GM12878 (cell line): ENCODE results near the gene MYRF. TPM values are rescaled to one million over a fixed set of nuclear protein-coding genes. Genes with fewer than 3 reads are reported as not detected.

ENCODE experiments used
- ATAC-seq: fragments of 200-7000 bp; cut with Tn5 transposase; 3 replicates; pipeline ENCODE4 v1.9.1; 2020; ENCODE audit warnings: mild to moderate bottlenecking, moderate library complexity
- BruUV-seq: library from RNA; stranded (reverse); fragments of 400-500 nt; replicated peaks from 2 replicates; lab custom pipeline; 2021; lab: Mats Ljungman, UMichigan
- CTCF ChIA-PET: fragments of 300-600 bp; sonication (Branson Sonifier 250); formaldehyde crosslinking; extraction: SDS; loops from one replicate; lab custom pipeline; 2021; ENCODE audit warnings: inconsistent platforms; lab: Yijun Ruan, JAX
- POLR2A ChIA-PET: fragments of 350-600 bp; formaldehyde crosslinking; extraction: SDS; loops from one replicate; lab custom pipeline; 2021; ENCODE audit warnings: inconsistent platforms; lab: Charles Lee
- RAD21 ChIA-PET: fragments of 300-600 bp; sonication (Branson Sonifier 250); formaldehyde crosslinking; loops from one replicate; lab custom pipeline; 2023; ENCODE audit warnings: antibody characterized with exemption; ENCODE audit not compliant: unreplicated experiment; lab: Charles Lee
- SMC1A ChIA-PET: fragments of 300-600 bp; sonication (Branson Sonifier 250); formaldehyde crosslinking; loops from one replicate; lab custom pipeline; 2023; ENCODE audit not compliant: unreplicated experiment, uncharacterized antibody; lab: Charles Lee
- DNase-seq: peaks from one replicate; pipeline ENCODE4 v3.0.0-alpha.2; 2011; ENCODE audit warnings: low read depth, low spot score
- FAIRE-seq: peaks from 3 replicates; lab custom pipeline; 2011; peaks lifted over from hg19 to GRCh38; lab: Jason Lieb, UNC
- H2AFZ ChIP-seq: 2 replicates; pipeline ENCODE4 v1.6.0; 2011; ENCODE audit warnings: low read depth, low read length, control low read depth; ENCODE audit not compliant: control insufficient read depth
- H3K27ac ChIP-seq: 2 replicates; pipeline ENCODE4 v1.5.1; 2011; ENCODE audit warnings: control low read depth; ENCODE audit not compliant: control insufficient read depth, insufficient read depth
- H3K27me3 ChIP-seq, 2 experiments: replicated peaks in 1 of 2; 2 replicates each; pipeline versions ENCODE4 v1.6.0 to v1.6.1; 2011; ENCODE audit warnings: low read length in 1 of 2; ENCODE audit not compliant: control insufficient read depth in 2 of 2, insufficient read depth in 2 of 2
- H3K36me3 ChIP-seq, 2 experiments: 2 replicates each; pipeline ENCODE4 v1.5.1; 2011; ENCODE audit warnings: low read length in 1 of 2; ENCODE audit not compliant: control insufficient read depth in 2 of 2, insufficient read depth in 2 of 2
- H3K4me1 ChIP-seq: 2 replicates; pipeline ENCODE4 v1.6.1; 2011; ENCODE audit warnings: mild to moderate bottlenecking, low read length, moderate library complexity, mixed read lengths; ENCODE audit not compliant: control insufficient read depth, insufficient read depth
- H3K4me2 ChIP-seq: 2 replicates; pipeline ENCODE4 v1.6.0; 2011; ENCODE audit warnings: control low read depth; ENCODE audit not compliant: control insufficient read depth, insufficient read depth
- H3K4me3 ChIP-seq: fragments of 200-600 bp; sonication (generic); 2 replicates; pipeline ENCODE4 v1.5.1; 2016
- H3K79me2 ChIP-seq: 2 replicates; pipeline ENCODE4 v1.6.0; 2011; ENCODE audit warnings: low read length; ENCODE audit not compliant: control insufficient read depth, insufficient read depth
- H3K9ac ChIP-seq: 2 replicates; pipeline ENCODE4 v1.8.0; 2011; ENCODE audit warnings: low read length, control low read depth, mixed read lengths; ENCODE audit not compliant: control insufficient read depth, insufficient read depth
- H3K9me3 ChIP-seq: replicated peaks from 3 replicates; pipeline ENCODE4 v1.5.1; 2011; ENCODE audit warnings: mild to moderate bottlenecking, low read length; ENCODE audit not compliant: control insufficient read depth, insufficient read depth
- H4K20me1 ChIP-seq: 2 replicates; pipeline ENCODE4 v1.6.0; 2011; ENCODE audit not compliant: control insufficient read depth, insufficient read depth
- BHLHE40 ChIP-seq, 2 experiments: fragments of 450-650 bp in 1 of 2; IDR thresholded peaks; 2 replicates each; pipeline ENCODE4 v1.6.1; 2011 to 2017; ENCODE audit warnings: low read depth in 2 of 2, borderline replicate concordance in 1 of 2, improper control_type of control experiment in 1 of 2, low read length in 1 of 2, mild to moderate bottlenecking in 1 of 2
- CBFB ChIP-seq: IDR thresholded peaks from 2 replicates; pipeline ENCODE4 v1.6.1; 2016; ENCODE audit warnings: antibody characterized with exemption, low read depth
- FOS ChIP-seq: IDR thresholded peaks from 3 replicates; pipeline ENCODE4 v1.6.1; 2011; ENCODE audit warnings: borderline replicate concordance; ENCODE audit not compliant: insufficient read length; ENCODE audit errors: extremely low read depth
- LARP7 ChIP-seq: fragments of 450-650 bp; IDR thresholded peaks from 2 replicates; pipeline ENCODE4 v1.6.1; 2017; ENCODE audit warnings: mild to moderate bottlenecking
- MYC ChIP-seq: IDR thresholded peaks from 2 replicates; pipeline ENCODE4 v1.6.1; 2011; ENCODE audit warnings: mild to moderate bottlenecking, low read length, moderate library complexity, inconsistent platforms; ENCODE audit not compliant: insufficient read depth, insufficient replicate concordance, insufficient read length, severe bottlenecking
- NFYB ChIP-seq: IDR thresholded peaks from 2 replicates; pipeline ENCODE4 v1.6.1; 2011; ENCODE audit warnings: low read depth, mild to moderate bottlenecking, low read length, improper control_type of control experiment, moderate library complexity; ENCODE audit not compliant: insufficient read depth
- RBBP5 ChIP-seq: fragments of 200-600 bp; sonication (generic); conservative IDR thresholded peaks from 2 replicates; pipeline ENCODE4 v1.6.1; 2016
- SREBF2 ChIP-seq: IDR thresholded peaks from 2 replicates; pipeline ENCODE4 v1.6.1; 2012; ENCODE audit warnings: mild to moderate bottlenecking, low read length
- STAT1 ChIP-seq: fragments of 450-650 bp; conservative IDR thresholded peaks from 2 replicates; pipeline ENCODE4 v1.6.1; 2014; ENCODE audit warnings: antibody characterized with exemption, mild to moderate bottlenecking
- TAF1 ChIP-seq: IDR thresholded peaks from 2 replicates; pipeline ENCODE4 v1.6.1; 2011; ENCODE audit warnings: mild to moderate bottlenecking, low read depth, low read length, borderline replicate concordance
- TCF12 ChIP-seq: IDR thresholded peaks from 2 replicates; pipeline ENCODE4 v1.6.1; 2011; ENCODE audit warnings: low read depth, mild to moderate bottlenecking, low read length
- ZNF207 ChIP-seq: fragments of 450-650 bp; IDR thresholded peaks from 2 replicates; pipeline ENCODE4 v1.6.1; 2014; ENCODE audit warnings: antibody characterized with exemption, mild to moderate bottlenecking, borderline replicate concordance
- ZNF687 ChIP-seq: fragments of 450-650 bp; IDR thresholded peaks from 2 replicates; pipeline ENCODE4 v1.6.1; 2017; ENCODE audit warnings: mild to moderate bottlenecking, moderate library complexity
- WGBS: methylation state at CpG from one replicate; pipeline ENCODE4 v1.1.6; 2016; ENCODE audit warnings: low lambda C conversion rate; ENCODE audit not compliant: insufficient replicate concordance, insufficient coverage; ENCODE audit errors: missing lambda C conversion rate; 5-methylcytosine and 5-hydroxymethylcytosine counted together
- in situ Hi-C: fragments of 300-500 bp; cut with MboI; formaldehyde crosslinking; loops from 9 replicates; pipeline ENCODE4 v1.14.3; 2018; ENCODE audit warnings: mixed read lengths
- intact Hi-C: fragments of 100-400 bp; cut with micrococcal nuclease; formaldehyde crosslinking; loops from one replicate; pipeline ENCODE4 v1.14.2; 2022; ENCODE audit not compliant: unreplicated experiment
- polyA plus RNA-seq, 11 experiments: library from polyadenylated mRNA; depleted of rRNA in 4 of 11; unstranded in 6 of 11; stranded (reverse) in 5 of 11; fragments of >200 nt; fragmentation: Nextera tagmentation in 4 of 11; fragmentation: Illumina TruSeq in 1 of 11; extraction: Ambion mirVana in 4 of 11; extraction: Trizol in 1 of 11; gene quantifications; 1 replicate in 1 of 11; 2 replicates in 10 of 11; pipeline versions ENCODE4 v1.2.1 to v1.2.3, GENCODE V29; 2011 to 2016; ENCODE audit warnings: inconsistent platforms in 2 of 11, missing spikeins in 2 of 11, low read depth in 1 of 11
- total RNA-seq, 4 experiments: library from RNA; depleted of rRNA in 3 of 4; stranded (reverse); fragments of >200 nt in 3 of 4; fragmentation: Illumina TruSeq in 1 of 4; extraction: Trizol in 1 of 4; gene quantifications; 2 replicates each; pipeline versions ENCODE4 v1.2.1 to v1.2.3, GENCODE V29; 2013 to 2021

The MYRF gene
- total and polyA plus RNA-seq, 10 of the 15 experiments (the other 5 are each of a cell fraction or from before 2014, with no cell fraction given) = 0.27 to 15.6 (median 0.89) TPM

GRCh38 chr11:61720597-61720996 is 31.8 kb upstream of the MYRF start:
- RAD21 ChIA-PET = no interaction called here
- Histone ChIP-seq H3K79me2 (no peaks in the 10 kb centered on the region), H3K4me3 (no peak overlapping the region), H2AFZ (no peak overlapping the region), H3K27ac (no peak overlapping the region), H3K4me2 (no peak overlapping the region), H3K36me3 (no peaks in the 10 kb centered on the region), H4K20me1 (no peaks in the 10 kb centered on the region), H3K9ac (no peak overlapping the region), H3K27me3 (peaks cover 0 to 3% of the 10 kb centered on the region in 2 experiments; a peak in 2 of 4 replicates), H3K9me3 (no peaks in the 10 kb centered on the region), H3K4me1 (no peaks in the 10 kb centered on the region)
- CTCF ChIA-PET = no interaction called here
- ATAC-seq = no peak
- SMC1A ChIA-PET = no interaction called here
- DNase-seq = no peak
- TF ChIP-seq ZNF687 = no peak
- TF ChIP-seq STAT1 = no peak
- no peak for TF ChIP-seq ZNF207
- TF ChIP-seq RBBP5 = no peak
- TF ChIP-seq FOS = no peak
- no peak for TF ChIP-seq NFYB
- no peak for TF ChIP-seq MYC
- no peak for TF ChIP-seq SREBF2
- no peak for TF ChIP-seq BHLHE40 (IDR thresholded peaks at IDR 0.05; ENCODE audit: borderline replicate concordance in 1 of 2, low read depth in 2 of 2, low read length in 1 of 2)
- no peak for TF ChIP-seq TAF1
- TF ChIP-seq LARP7 = no peak
- TF ChIP-seq TCF12 = no peak
- no peak for TF ChIP-seq CBFB
- no peak for FAIRE-seq
- in situ Hi-C loops = no loop called here
- no TSS peak for BruUV-seq
- intact Hi-C loops = no loop called here
- POLR2A ChIA-PET = no interaction called here
- WGBS = 59% methylated on average over 20 of the region's 20 CpGs
